ENCODE data around the gene TMEM150B.
"Not testable (repeated sequence)": the region's sequence is repeated elsewhere in the genome, so short reads cannot be mapped to it uniquely, and the experiment has no call there.

TMEM150B gene

DNA sequence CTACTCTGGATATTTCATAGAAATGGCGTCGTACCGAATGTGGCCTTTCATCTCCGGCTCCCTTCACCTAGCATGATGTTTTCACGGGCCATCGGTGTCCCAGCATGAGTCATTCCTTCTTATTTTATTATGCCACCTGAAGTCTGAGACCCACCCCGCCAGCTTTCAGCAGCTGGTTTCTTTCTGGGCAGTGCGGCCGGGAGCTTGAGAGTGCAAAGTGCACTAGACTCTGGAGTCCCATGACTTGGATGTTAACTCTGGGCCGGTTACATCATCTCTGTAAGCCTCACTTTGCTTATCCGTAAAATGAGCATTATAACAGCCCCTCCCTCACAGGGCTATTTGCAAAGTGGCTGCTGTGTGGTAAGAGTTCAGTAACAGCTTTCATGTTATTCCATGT, 8.7 kb upstream of the TMEM150B start:
- DNase-seq = no peak

DNA sequence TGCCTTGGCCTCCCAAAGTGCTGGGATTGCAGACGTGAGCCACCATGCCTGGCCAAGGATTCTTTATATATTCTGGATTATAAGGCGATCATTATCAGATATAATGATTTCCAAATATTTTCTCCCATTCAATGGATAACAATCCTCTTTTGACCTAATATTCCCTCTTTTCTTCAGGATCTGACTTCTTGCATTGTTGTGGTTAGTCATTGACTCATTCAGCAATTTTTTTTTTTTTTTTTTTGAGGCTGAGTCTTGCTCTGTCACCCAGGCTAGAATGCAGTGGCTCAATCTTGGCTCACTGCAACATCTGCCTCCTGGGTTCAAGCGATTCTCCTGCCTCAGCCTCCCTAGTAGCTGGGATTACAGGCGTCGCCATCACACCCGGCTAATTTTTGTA, 4.7 kb upstream of the TMEM150B start:
- DNase-seq = not testable (repeated sequence)

DNA sequence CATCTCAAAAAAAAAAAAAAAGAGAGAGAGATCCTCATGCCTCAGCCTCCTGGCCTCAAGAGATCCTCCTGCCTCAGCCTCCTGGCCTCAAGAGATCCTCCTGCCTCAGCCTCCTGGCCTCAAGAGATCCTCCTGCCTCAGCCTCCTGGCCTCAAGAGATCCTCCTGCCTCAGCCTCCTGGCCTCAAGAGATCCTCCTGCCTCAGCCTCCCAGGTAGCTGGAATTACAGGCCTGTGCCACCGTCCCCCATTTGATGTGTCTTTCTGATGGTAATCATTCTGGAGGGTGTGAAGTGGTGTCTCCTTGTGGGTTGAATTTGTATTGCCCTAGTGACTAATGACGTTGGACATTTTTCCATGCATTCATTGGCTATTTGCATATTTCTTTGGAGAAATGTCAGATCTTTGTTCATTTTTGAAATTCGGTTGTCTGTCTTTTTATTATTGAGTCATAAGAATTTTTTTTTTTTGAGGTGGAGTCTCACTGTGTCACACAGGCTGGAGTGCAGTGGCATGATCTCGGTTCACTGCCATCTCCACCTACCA, 3.7 kb upstream of the TMEM150B start:
- DNase-seq = not testable (repeated sequence)

DNA sequence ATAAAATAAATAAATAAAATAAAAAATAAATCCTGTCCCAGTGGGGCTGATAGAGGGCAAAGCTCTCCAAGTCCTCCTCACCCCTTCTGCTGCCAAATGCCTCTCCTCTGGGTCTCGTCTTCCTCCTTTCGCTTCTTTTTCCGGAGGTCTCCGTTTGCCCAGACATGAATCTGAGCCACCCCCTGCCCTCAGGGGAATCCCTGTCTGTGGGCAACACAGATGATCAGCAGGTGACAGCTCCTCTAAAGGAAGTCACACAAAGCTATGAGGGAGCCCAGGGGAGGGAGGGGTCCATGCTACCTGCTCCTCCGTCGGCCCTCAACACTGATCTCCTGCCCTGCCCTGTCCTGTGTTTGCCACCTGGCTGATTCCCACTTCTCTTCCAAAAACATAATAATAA, 479 bp downstream of the TMEM150B start:
- no peak for DNase-seq

DNA sequence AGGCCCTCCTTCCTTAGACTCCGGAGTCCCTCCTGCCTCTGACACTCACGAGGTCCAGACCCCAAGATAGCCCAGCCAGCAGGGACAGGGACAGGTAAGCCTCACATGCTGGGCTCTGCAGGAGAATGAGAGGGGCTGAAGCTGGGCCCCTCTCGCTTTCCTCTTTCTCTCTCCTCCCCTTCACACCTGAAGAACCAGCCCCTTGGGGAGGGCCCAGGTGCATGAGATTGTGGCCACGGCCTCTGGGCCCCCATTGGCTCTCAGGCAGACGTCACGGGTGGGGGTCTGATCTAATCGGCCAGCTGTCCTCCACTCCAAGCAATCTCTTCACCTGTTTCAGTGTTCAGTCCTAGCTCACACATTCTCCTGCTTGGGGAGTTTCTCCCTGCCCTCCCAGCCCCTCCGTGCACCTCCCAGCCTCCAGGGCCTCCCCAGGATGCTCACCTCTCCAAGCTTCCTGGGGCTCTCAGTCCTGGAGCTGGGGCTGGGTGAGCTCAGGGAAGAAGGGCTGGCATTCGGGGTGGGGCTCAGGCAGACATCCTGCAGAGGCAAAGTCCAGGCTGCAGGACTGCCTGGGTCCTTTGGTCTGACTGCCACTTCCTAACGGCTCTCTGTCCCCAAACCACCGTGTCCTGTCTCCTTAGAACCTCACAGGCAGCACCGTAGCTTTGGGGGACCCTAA, 2.8 kb downstream of the TMEM150B start:
- DNase-seq = no peak

DNA sequence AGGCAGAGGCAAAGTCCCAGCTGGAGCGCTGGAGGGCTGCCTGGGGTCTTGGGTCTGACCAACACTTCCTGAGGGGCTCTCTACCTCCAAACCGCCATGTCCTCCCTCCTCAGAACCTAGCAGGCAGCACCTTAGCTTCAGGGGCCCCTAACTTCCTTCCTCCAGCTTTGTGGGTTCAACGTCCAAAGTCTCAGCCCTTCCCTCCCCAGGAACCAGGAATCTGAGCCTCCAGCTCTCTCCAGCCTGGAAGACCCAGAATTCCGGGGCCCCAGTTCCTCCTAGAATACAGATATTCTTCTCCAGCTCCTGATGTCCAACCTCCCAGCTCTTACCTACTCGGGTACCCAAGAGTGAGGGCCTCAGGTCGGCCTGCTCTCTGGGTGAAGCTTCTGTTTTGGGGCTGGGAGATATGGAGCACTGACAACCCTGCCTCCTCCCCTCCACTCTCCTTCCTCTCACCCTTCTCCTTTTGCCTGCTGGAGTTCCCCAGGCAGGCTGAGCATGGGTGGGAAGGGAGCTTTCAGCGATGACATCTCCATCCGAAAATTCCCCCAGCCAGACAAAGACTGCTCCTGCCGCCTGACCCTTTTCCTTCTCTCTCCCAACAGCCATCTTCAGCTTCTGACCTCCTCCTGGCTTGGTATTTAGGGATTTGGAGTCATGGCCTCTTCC, 3.5 kb downstream of the TMEM150B start:
- no peak for DNase-seq

DNA sequence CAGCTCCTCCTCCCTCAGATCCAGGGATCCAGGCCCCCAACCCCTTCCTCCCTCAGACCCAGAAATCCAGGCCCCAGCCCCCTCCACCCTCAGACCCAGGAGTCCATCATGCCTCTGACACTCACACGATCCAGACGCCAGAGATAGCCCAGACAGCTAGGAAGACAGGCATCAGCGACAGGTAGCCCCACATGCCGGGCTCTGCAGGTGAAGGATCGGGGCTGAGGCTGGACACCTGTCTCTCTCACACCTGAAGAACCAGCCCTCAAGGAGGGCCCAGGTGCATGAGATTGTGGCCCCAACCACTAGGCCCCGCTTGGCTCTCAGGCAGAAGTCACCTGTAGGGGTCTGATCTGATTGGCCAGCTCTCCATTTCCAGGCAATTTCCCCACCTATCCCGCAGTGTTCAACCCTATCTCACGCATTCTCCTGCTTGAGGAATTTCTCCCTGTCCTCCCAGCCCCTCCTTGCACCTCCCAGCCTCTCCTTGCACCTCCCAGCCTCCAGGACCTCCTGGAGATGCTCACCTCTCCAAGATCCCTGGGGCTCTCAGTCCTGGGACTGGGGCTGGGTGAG, 4.2 kb downstream of the TMEM150B start:
- no peak for DNase-seq

DNA sequence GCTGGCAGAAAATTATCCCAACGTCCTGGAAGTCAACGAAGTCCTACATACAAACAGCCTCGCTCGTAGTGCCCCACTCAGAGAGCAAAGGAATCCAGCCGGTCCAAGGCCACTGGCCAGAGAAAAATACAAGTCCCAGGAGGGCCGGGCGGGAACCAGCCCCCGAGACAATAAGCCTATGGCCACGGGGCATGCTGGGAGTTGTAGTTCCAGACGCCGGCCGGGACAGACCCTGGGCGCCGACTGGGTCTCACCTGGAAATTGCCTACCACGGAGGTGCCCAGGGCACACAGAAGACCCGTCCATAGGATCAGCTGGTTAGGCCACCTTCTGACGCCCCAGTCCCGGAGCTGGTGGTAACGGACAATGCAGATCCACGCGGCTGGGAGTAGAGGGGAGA, 5.4 kb downstream of the TMEM150B start:
- DNase-seq = no peak

DNA sequence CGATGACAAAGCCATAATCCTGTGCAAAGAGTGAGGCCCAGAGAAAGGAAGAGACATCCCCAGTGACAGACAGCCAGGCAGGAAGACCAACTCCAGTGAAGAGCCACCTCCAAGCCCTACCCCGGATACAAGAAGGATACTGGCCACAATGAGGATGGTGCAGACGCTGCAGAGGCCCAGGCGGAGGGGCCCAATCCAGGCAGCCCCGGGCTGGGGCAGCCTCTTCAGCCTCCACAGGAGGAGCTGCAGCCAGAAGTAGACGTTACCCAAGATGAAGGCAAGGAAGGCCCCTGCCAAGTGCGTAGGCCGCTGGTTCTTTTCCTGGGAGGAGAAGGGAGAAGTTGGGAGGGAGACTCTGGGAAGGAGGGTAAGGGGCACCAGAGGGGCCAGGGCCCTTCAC, 8.5 kb downstream of the TMEM150B start:
- no peak for DNase-seq

DNA sequence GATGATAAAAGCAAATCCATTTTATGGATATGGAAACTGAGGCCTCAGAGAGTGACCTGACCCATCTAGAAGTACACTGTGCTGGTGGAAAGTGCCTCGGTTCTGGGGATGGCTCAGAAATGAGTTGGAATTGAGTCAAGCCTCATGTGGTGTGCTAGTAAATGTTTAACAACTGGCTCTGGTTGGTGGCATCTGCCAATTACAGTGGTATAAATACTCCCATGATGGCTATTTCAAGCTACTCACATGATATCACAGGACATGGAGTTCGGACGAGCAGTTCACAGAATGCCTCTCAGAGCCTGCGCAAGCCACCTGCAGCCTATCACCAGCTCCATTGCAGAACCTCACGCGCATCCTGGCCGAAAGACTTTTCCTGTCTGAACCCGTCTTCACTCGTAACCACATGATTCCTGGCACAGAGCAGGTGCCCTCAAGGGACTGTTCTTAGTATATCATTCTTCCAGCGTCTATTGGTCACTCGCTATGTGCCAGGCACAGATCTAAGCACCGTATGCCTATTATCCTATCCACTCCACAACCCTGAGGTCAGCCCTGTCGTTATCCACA, 9.1 kb downstream of the TMEM150B start:
- no peak for DNase-seq

DNA sequence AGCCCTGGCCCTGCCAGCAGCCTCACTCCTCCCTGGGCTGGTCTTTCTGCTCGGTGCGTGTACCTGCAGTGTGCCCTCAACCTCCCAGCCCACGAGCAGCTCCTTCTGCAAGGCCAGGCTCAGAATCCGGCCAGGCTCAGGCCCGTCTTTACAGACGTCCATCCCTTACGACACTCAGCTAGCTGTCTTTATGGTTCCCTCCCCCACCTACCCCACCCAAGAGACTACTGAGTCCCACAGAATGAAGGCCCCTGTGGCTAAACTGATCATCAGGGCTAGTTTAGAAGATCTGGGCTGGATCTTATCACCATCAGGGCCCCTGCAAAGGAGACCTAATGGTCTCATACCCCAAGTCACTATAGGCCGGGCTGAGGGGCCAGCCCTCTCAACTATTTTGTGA, 10.7 kb downstream of the TMEM150B start:
- no peak for DNase-seq

DNA sequence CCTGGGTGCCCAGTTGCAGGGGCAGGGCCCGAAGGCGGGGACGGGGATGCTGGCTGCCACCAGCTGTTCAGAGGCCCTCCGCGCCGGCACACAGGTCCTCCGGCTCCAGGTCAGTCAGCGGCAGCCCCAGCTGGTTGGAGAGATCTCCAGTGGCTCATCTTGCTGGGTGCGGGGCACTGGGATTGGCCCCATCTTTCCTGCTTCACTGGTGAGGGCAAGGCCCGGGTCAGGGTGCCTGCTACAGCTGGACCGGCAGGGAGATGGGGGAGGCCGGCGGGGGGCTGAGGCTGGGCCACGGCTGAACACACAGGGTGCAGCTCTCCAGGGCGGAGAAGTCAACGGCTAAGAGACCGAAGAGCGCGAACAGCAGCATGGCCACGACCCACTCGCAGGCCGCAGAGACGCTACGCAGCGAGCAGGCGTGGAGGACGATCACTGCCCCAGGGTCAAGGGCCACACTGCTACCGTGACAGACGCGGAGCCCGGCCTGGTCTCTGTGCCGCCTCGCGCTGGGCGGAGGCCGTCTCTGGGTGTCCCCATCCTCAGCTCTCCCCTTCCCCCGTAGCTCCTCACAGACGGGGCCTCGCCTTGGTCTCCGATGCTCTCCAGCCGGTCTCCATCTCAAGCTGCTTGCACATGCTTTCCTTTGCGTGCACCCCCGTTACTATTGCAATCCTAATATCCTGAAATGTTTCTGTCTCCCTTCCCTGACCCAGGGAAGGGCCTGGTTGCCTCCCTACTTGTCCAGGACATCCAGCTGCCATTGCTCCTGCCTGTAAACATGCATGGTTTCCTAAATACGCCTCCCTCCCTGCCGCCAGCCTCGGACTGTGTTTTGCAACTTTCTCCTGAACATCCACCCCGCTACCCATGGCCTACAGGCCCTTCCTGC, 12.3 kb downstream of the TMEM150B start:
- DNase-seq = no peak

DNA sequence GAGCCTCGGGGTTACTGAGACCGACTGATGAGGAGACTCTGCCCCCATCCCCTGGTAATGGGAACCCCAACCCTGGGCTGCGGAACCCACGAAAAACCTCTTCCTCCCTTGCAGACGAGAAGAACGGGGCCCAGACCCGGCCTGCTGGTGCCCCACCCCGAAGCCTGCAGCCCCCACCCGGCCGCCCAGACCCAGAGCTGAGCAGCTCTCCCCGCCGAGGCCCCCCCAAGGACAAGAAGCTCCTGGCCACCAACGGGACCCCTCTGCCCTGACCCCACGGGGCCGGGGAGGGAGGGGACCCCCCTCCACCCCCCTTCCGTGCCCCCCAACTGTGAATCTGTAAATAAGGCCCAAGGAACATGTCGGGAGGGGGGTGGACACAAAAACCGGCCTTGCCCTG, 13.3 kb downstream of the TMEM150B start:
- no peak for DNase-seq

DNA sequence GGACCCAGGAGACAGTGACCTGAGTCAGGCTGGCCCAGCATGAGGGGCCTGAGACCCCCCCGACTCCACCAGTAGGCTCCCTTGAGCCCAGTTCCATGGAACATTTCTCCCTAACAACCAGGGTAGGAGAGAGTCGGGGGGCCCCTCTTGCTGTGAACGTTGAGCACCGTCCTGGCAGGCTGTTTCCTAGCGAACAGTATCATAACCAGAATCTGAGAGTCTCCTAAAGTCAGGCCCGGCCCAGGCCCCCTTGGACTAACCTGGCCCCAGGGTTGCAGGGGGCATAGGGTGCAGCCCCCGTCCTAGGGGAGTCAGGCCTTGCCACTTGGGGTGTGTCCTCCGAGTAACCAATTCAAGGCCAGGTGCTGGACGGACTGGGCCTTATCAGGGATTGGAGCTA, 13.7 kb downstream of the TMEM150B start:
- no peak for DNase-seq

DNA sequence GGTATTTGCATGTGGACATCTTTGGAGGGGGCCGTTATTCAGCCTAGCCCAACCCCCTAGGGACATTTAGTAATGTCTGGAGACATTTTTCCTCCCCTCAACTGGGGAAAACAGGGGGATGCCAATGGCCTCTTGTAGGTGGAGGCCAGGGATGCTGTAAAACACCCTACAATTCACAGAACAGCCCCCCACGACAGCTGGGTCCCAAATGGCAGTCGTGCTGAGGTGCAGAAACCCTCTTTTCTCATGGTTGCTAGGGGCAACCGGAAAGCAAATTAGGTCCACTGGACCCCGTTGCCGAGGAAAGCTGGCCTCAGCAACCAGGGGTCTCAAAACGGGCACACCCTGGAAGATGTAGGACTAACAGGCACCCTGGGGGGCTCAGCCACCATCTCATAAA, 14.6 kb downstream of the TMEM150B start:
- no peak for DNase-seq

DNA sequence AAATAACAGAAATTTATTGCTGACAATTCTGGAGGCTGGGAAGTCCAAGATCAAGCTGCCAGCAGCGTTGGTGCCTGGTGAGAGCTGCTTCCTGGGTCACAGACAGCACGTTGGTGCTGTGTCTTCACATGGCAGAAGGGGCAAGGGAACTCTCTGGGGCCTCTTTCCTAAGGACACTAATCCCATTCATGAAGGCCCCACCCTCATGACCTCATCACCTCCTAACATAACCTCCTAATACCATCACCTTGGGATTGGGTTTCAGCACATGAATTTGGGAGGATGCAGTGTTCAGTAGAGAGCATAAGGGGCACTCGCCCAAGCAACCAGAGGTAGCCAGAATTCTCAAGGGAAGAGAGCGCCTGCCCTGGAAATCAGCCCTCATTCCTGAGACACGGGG, 15.7 kb downstream of the TMEM150B start:
- DNase-seq = no peak

DNA sequence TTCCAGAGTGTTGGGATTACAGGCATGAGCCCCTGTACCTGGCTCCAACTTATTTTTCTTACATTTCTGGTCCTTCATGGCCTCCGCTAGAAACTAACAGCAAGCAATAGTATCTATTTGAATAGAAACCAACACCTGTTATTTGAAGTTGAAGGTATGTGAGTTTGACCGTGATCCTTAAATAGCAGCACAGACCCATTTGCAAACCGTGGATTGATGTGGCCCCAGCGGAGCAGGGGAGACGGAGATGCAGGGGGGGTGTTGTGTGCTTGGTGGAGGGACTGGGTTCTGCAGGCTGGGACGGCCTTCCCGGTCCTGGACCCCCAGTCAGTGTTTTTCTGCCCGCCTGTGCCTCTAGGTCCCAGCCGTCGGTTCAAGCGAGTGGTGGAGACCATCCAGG, 16.9 kb downstream of the TMEM150B start:
- DNase-seq = no peak

DNA sequence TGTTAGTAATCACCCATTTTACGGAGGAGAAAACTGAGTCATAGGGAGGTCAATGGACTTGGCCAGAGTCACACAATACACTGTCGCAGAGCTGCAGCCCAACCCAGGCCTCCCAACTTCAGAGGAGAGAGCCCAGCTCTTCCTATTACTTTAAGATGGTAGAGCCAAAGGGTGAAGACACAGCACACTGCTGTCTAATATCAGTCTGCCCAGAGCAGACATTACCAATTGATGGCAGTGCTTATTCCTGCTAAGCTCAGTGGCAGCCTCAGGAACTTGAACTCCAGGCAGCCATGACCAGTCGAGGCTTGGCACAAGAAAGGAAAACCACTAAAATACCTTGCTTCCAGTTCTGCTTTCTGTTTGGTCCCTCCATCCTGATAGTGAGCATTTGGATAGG, 18.4 kb downstream of the TMEM150B start:
- DNase-seq = no peak

DNA sequence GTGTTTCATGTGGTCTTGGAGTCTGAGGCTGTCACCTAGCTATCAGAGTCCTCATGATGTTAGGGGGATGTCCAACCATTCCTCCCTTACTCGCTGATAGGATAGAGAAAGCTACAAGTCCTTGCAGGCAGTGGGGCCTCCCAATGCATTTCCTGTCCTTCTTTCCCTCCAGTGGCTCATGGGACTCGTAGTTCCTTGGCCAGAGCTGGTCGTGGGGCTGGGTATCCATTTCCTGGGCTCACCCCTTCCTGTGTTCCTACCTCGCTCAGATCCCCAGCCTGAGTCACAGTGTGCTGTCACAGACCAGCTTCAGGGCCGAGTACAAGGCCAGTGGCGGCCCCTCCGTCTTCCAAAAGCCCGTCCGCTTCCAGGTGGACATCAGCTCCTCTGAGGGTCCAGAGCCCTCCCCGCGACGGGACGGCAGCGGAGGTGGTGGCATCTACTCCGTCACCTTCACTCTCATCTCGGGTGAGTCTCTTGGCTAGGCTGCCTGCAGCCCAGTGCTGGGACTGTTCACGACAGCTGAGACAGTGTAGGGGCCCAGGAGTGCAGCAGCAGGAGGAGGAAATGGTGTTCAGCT, 19.1 kb downstream of the TMEM150B start:
- DNase-seq = no peak

DNA sequence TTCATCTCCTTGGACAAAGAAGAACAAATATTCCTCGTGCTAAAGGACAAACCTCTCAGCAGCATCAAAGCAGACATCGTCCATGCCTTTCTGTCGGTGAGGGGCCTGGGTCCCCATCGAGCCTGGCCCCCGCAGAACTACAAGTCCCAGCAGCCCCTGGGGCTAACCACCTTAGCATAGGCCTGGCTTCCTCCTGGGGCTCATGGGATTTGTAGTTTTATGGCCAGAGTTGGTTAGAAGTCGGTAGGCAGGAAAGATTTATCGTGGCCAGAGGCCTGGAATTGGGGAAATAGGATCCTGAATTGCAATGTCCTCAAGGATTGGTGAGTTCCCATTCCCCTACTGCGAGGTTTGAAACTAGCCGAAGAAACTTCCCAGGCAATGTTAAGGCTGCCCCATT, 19.6 kb downstream of the TMEM150B start:
- DNase-seq = no peak

DNA sequence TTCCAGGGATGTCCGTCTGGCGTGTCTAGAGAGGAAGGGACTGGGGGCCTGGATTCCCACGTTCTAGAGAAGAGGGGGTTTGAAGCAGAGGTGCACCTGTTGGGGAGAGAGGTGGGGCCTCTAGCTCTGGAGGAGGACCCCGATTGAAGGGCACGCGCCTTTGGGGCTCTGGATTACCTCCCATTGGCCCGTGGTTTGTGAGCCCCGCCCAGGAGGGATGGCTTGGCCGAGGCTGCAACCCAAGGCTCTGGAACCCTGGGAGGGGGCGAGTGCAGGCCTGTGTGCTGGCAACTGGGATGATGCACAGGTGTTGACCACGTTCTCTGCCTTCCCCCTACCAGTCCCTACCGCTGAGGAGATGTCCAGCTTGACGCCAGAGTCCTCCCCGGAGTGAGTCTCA, 20.2 kb downstream of the TMEM150B start:
- DNase-seq = no peak

DNA sequence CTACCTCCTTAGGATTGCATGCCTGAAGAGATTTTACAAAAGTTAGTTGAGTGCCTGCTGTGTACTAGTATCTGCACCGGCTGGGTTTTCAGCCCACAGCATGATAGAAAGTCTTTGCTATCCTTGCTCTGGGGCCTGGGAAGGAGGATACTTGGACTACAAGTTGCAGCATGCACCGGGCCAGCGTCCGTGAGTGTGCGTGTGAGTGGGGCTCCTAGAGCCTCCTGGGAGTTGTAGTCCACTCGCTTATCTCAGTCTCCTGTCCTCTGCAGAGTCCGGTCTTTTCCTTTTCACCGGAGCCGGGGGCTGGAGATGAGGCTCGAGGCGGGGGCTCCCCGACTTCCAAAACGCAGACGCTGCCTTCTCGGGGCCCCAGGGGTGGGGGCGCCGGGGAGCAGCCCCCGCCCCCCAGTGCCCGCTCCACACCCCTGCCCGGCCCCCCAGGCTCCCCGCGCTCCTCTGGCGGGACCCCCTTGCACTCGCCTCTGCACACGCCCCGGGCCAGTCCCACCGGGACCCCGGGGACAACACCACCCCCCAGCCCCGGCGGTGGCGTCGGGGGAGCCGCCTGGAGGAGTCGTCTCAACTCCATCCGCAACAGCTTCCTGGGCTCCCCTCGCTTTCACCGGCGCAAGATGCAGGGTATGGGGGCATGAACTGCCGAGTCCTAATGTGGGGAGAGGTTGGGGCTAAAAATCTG, 20.7 kb downstream of the TMEM150B start:
- DNase-seq = peak; percentile 13 to 47
